Occipital lobe (tissue), 2 donors: ENCODE results near the gene SAMD14. TPM values are rescaled to one million over a fixed set of nuclear protein-coding genes. Genes with fewer than 3 reads are reported as not detected.

Source experiments
- DNase-seq: peaks from one replicate; lab custom pipeline; 2025; lab: John Stamatoyannopoulos, UW
- total RNA-seq: library from RNA; depleted of rRNA; stranded (reverse); fragments of >200 nt; gene quantifications from one replicate; pipeline ENCODE4 v1.2.3, GENCODE V29; 2014

SAMD14 gene
- total RNA-seq, 1 donor from 2014 or later = 21.5 TPM

DNA sequence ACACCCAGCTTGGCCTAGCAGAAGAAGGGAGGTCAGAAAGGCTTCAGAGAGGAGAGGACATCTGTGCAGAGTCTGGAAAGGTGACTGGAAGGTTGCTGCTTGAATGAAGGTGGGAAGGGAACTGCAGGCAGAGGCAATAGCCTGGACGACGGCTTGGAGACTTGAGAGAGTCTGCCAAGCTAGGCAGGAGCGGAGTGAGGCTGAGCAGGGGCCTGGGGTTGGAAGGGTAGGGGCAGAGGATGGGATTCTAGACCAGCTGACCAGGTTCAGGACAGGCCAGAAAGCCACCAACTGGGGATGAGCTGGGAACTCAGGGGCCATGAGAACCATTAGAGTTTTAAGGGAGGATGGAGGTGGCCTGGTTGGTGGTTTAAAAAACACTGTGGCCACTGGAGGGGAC is 35.5 kb upstream of the SAMD14 start:
- no peak for DNase-seq

- no peak for DNase-seq
These were observed 35.1 kb upstream of the SAMD14 start for GRCh38 chr17:50165066-50165465.

GRCh38 chr17:50164697-50164988 is 34.7 kb upstream of the SAMD14 start:
- DNase-seq = no peak

- no peak for DNase-seq
These were observed 34.1 kb upstream of the SAMD14 start for GRCh38 chr17:50163843-50164696.

- DNase-seq = no peak
These were observed 32.7 kb upstream of the SAMD14 start for GRCh38 chr17:50162466-50163254.

- no peak for DNase-seq
These were observed 31.9 kb upstream of the SAMD14 start for GRCh38 chr17:50161911-50162288.

DNA sequence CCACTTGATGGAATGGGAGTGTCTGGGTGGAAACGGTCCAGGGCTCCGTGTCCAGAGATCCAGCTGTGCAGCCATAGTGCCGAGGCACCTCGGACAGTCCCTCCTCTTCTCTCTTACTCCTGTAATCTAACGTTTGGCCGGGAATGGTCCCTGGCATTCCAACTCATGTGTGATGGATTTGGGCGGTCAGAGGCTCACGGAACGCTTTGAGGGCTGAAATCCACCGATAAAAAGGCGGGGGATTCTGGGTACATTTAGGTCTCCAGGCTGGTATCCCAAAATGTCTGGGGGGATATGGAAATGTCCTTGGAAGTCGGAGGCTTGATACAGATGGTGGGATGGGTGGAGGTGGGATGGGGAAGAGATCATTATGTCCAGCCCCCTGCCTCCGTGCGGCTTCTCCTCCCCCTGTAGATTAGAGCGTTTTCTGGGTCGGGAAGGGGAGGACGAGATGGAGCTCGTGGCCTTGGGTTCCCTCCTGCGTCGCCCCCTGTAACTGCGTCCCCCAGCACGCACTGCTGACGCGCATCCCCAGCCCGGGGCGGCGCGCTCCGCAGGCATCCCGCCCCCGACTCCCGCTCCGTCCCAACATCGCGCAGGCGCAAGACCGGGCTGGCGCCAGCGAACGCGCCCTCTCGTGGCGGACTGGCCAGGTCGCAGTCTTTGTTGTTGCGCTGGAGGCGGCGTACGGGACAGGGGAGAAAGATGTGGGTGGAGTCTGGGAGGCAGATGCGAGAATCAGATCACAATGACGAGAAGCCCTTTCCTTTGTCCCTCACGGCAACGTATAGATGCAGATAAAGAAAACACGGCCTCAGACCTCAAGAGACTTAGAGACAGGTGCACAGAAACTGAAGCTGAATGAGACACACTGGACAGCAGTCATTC is 31.3 kb upstream of the SAMD14 start:
- DNase-seq = peak; percentile 89

DNA sequence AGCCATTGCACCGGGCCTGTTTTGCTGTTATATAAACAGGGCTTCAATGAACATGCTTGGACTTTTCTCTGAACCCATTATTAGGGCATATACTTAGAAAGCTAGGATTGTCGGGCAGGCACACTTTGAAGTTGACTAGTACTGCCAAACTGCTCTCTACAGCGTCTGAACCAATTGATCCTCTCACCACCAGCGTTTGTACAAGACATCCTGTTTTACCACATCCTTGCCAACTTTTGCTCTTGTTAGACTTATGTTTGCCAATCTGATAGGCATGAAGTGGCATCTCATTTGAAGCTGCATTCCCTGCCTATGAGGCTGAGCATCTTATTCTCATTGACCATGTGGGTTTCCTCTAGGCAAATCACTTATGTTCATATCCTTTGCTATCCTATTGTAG is 27.9 kb upstream of the SAMD14 start:
- DNase-seq = no peak

DNA sequence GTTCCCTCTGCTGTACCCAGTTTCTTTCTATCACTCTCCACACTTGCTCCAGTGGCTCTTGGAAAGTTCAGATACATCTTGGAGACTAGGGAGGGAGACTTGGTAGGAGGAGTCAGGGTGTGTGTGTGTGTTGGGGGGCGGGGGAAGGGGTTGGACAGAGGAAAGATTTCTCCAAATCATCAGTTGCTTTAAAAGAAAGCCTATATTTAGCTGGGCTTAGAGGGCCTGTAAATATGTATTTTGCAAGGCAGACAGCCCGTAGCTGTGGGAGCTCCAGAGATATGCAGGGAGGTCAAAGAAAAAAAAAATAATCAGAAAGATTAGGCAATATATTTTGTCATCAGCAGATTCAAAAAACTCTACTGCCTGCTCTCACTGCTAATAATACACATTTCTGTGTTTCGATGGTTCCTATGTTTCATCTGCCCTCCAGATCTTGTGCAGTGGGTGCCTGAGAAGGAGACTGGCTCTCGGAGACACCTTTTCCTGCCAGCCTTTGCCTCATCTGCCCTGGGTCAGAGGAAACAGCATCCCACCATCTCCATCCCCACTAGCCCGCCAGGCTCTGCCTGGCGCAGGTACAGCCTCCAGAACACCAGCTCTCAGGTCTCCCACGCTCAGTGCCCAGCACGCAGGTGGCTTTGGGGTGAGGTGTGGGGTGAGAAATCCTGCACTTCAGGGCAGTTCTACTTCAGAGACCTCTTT is 25.3 kb upstream of the SAMD14 start:
- no peak for DNase-seq

- DNase-seq = no peak
These were observed 24.6 kb upstream of the SAMD14 start for GRCh38 chr17:50154604-50155003.

DNA sequence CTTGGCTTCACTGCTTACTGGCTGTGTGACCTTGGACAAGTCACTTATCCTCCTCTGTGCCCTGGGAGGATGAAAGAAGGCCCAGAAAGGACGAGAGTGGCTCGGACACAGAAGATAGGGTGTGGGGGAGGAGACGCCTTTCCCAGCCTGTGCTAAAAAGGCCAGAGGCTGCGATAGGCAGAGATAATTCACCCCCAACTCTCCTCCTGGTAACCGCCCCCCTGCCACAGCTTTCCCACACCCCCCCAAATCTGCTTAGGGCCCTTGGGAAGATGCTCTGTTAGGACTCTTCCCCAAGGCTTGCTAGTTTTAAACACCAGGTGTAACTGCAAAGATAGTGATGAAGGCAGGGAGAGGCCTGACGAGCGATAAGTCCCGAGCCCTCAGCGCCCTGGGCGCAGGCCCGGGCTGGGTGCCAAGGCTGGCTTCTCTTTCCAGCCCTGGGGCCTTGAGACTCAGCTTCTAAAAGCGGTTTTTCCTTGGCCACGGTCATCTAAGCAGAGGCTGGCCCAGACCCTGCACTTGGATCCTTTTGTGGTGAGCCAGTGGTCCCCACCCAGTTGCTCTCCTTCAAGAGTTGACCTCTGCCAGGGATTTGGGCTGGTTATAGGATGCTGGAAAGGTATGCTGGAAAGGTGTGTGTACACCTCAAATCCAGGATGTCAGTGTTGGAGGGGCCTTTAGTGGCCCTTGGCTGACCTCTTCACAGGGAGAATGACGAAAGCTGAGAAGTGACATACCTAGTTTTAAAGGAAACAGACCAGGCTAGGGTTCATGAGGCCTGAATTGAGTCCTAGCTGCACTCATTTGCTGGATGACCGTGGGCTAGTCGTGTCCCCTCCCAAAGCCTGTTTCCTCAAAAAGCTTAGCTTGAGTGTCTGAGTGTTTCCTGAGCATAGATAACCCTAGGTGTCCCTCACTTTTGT is 24.0 kb upstream of the SAMD14 start:
- DNase-seq = no peak

DNA sequence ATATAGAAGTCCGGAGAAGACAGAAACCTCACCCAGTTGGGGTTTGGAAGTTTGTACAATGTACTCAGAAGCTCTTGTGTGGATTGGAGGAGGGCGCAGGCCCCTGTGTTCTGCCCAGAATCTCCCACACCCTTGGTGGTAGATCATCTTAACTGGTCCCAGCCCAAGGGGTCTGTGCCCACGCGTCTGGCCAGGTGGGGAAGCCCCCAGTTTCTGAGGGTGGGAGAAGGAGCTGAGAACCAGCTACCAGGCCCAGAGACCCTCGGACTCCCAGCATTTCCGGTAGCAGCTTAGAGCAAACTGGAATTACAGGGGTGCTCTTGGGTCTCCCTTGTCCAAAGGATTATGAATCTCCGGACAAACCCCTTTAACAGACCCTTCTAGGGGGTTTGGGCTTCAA is 22.8 kb upstream of the SAMD14 start:
- no peak for DNase-seq

DNA sequence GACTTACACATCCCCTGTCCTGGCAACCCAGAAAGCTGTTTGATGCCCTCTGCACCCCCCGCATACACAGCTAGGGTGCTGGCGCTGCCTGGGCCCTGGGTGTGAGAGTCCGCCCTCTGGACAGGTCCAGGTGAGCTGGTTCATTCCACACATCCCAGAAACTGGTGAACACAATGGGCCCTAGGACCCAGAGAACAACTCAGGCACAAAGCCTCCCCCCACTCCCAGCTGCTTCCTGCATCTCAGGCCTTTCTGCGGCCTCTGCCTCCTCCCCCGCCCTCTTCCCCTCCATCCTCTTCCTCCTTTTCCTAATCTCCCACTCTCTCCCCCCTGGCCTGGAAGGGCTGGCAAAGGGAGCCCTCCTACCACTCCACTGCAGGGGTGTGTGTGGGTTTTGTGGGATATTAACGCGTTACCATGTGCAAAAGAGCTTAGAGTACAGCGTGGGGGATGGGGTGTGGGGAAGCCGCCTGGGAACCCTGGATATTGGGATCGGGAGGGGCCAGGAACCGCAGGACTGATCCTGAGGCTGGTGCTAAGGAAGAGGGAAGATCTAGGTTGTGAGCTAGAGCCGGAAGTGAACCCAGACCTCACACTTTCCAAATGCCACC is 22.1 kb upstream of the SAMD14 start:
- DNase-seq = peak; percentile 90

DNA sequence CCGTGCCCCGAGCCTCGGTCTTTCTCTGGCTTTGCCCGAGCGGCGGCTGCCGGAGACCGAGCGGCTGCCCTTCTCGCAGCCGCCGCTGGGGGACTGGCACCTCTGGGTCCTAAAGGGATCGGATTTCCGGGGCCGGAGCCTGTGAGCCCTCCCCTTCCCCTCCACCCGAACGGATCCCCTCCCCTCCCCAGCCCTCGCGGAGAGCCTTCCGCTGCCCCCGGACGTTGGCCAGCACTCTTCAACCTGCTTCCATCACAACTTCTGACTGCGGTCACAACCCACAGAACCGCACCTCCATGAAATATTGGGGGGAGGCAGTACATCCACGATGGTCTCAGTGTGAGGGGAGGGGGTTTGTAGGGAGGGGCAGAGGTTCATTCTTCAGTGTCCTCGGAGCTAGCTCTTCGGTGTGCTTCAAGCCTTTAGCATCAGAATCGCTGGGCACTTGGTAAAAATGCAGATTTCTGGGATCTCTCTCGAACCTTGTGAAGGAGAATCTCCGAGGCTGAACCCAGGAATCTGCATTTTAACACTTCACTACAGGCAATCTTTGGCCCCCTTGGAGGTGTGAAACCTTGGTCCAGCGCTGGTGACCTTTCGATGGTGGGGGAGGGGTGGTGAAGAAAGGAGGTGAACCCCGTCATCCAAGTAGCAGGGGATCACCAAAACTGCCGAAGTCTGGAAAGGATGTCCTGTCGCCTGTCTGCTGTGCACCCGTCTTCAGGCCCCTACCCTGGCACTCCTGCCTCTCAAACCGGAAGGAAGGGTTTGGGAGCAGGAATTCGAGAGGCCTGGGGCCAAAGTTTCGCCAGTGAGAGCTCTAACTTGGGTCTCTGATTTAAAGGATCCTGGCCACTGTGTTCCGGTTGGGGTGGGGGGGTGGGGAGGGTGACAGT is 21.3 kb upstream of the SAMD14 start:
- DNase-seq = peak; percentile 88

DNA sequence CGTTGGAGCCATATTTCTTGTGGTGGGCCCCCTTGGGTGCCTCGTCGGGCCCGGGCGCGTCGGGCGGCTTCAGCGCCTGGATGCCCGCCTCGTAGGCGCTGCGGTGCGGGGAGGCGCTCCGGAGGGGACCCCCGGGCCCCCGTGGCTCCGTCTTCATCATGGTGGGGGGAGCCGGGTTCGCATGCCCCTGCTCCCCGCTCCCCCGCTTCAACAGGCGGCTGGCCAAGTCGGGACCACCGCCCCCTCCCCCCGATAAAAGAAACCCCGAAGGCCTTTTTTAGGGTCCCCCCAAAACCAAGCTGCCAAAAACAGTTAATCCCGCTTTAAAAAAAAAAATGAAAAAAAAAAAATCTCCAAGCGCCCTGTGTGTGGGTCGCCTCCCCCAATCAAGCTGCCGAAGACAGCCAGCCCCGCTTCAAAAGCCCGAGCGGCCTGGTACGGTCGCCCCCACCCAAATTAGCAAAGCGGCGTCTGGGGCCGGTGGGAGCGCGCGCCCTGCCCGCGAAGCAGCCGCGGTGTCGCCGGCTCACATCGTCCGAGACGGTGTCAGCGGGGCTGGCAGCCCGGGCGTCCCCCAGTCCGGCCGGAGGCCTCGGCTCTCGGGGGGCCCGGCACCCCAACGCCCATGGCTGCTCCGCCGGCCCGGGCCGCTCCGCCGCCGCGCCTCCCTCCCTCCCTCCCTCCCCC is 20.5 kb upstream of the SAMD14 start, which contains the start of gene PPP1R9B:
Gene PPP1R9B (minus strand): TSS at position 324 of the 687 bp plus-strand sequence. CDS start 164 bp downstream, at position 160.
- DNase-seq = no peak

- DNase-seq = peak; percentile 46
These were observed 19.7 kb upstream of the SAMD14 start for GRCh38 chr17:50149417-50150353.

DNA sequence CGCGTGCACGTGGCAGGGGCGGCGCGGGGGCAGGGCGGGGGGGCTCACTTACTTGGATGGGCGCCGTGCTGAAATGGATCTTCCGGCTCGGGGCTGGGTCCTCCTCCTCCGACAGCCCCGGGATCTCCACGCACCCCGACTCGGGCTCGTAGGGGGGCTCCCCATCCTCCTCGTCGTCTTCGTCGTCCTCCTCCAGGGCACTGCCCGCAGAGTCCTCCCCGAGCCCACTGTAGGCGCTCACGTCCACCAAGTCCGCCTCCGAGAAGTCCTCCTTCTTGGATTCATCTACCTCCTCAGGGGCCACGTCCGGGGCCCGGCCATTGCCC is 19.1 kb upstream of the SAMD14 start:
- no peak for DNase-seq
